ENCODE data around the gene OR1E2.
"Not testable (repeated sequence)": the region's sequence is repeated elsewhere in the genome, so short reads cannot be mapped to it uniquely, and the experiment has no call there.

The OR1E2 gene

DNA sequence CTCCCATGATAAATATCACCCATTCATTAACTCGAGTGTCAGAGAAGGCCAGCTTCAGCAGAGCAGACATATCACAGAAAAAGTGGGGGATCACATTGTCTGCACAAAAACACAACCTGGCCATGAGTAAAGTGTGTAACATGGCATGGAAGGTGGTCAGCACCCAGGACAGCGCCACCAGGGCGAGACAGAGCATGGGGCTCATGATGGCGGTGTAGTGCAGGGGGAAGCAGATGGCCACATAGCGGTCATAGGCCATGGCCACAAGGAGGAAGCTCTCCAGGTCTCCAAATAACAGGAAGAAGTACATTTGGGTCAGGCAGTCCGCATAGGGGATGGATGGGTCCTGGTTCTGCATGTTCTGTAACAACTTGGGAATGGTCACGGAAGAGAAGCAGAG lies 35.8 kb downstream of the OR1E2 start:
- not testable (repeated sequence) for DNase-seq (ENCODE audit: low spot score)

DNA sequence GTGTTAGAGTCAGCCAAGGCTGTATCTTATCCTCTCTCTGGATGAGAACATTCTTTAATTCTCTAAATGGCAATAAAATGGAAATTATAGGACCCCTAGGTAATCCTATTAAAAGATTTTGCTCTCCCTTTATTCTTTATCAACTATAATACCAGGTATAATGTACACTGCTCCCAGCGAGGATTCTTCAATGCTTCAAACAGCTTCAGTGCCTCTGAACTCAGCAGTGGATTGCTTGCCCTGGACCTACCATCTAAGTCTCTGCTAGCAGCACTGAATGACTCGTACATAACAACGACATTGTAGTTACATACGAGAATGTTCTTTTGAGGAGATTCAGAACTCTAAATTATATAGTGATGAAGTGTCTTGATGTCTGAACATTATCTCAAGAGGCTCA lies 43.9 kb downstream of the OR1E2 start:
- no peak for DNase-seq (ENCODE audit: low spot score)

DNA sequence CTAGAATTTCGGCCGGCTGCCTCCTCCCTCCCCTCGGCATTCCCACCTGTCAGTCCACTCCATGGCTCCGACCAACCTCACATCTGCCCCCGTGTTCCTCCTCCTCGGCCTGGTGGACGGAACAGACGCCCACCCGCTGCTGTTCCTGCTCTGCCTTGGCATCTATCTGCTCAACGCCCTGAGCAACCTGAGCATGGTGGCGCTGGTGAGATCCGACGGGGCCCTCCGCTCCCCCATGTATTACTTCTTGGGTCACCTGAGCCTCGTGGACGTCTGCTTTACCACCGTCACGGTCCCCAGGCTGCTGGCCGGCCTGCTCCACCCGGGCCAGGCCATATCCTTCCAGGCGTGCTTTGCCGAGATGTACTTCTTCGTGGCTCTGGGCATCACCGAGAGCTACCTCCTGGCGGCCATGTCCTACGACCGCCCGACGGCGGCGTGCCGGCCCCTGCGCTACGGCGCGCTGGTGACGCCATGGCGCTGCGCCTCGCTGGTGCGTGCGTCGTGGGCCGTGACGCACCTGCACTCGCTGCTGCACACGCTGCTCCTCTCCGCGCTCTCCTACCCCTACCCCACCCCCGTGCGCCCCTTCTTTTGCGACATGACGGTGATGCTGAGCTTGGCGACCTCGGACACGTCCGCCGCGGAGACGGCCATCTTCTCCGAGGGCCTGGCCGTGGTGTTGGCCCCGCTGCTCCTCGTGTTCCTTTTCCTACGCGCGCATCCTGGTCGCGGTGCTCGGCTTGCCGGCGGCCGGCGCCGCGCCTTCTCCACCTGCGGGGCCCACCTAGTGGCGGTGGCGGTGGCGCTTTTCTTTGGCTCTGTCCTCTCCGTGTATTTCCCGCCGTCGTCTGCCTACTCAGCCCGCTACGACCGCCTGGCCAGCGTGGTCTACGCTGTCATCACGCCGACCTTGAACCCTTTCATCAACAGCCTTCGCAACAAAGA lies 47.5 kb downstream of the OR1E2 start, which contains the start of gene OR3A2:
OR3A2 (minus strand) TSS at position 440 of the 948 bp plus-strand sequence.
- DNase-seq (ENCODE audit: low spot score): no peak

Measured in putamen (tissue), 1 donor.